Measurements from ENCODE around the gene ABTB2.
A peak's percentile ranks its signal among the peaks of the same experiment; 100 is the strongest.

The ABTB2 gene

GRCh38 chr11:34290926-34291325 lies 66.9 kb downstream of the ABTB2 start:
- no peak for DNase-seq (ENCODE audit: low spot score)
- TF ChIP-seq CTCF (IDR thresholded peaks at IDR 0.05; ENCODE audit: extremely low read depth, missing control alignments): no peak

GRCh38 chr11:34288492-34288891 lies 69.3 kb downstream of the ABTB2 start:
- no peak for DNase-seq (ENCODE audit: low spot score)
- TF ChIP-seq CTCF (IDR thresholded peaks at IDR 0.05; ENCODE audit: extremely low read depth, missing control alignments): no peak

- no peak for TF ChIP-seq CTCF (IDR thresholded peaks at IDR 0.05; ENCODE audit: extremely low read depth, missing control alignments)
- no peak for DNase-seq (ENCODE audit: low spot score)
Observed at GRCh38 chr11:34284811-34285481, 72.9 kb downstream of the ABTB2 start.

- TF ChIP-seq CTCF (IDR thresholded peaks at IDR 0.05; ENCODE audit: extremely low read depth, missing control alignments): no peak
- DNase-seq (ENCODE audit: low spot score): no peak
Observed at GRCh38 chr11:34284156-34284555, 73.7 kb downstream of the ABTB2 start.

GRCh38 chr11:34280945-34281872 lies 76.6 kb downstream of the ABTB2 start:
- DNase-seq (ENCODE audit: low spot score): no peak
- no peak for TF ChIP-seq CTCF (IDR thresholded peaks at IDR 0.05; ENCODE audit: extremely low read depth, missing control alignments)

GRCh38 chr11:34278693-34279297 lies 79.0 kb downstream of the ABTB2 start:
- DNase-seq (ENCODE audit: low spot score): peak; percentile 35
- TF ChIP-seq CTCF (IDR thresholded peaks at IDR 0.05; ENCODE audit: extremely low read depth, missing control alignments): no peak

DNA sequence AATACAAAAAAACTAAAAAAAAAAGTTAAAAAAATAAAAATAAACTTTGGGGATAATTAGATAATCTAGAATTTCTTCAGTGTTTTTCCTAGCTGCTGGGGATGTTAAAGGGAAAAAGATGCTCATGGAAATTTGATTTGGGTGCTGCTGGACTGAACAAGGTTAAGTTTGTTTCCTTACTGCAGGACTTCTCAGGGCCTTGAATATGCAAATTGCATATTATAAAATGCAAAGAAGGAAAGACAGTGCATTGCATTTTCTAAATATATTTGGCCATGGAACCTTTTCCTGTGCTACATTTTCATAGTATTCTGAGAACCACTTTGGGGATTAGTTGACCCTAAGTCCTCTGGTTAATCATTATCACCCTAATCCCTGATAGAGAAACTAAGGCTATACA lies 79.6 kb downstream of the ABTB2 start:
- no peak for TF ChIP-seq CTCF (IDR thresholded peaks at IDR 0.05; ENCODE audit: extremely low read depth, missing control alignments)
- no peak for DNase-seq (ENCODE audit: low spot score)

All from GM20000 (cell line).